Activated naive CD8-positive, alpha-beta T cell (primary cell): ENCODE data around the gene VDAC1.
"Not testable (repeated sequence)": the region's sequence is repeated elsewhere in the genome, so short reads cannot be mapped to it uniquely, and the experiment has no call there.

ENCODE experiments used
- H3K27ac Mint-ChIP-seq: one replicate; pipeline ENCODE4 v1.8.0; 2021; ENCODE audit warnings: mixed read lengths
- H3K27me3 Mint-ChIP-seq: one replicate; pipeline ENCODE4 v1.8.0; 2021; ENCODE audit warnings: mixed read lengths
- H3K36me3 Mint-ChIP-seq: one replicate; pipeline ENCODE4 v1.8.0; 2021; ENCODE audit warnings: mixed read lengths
- H3K4me1 Mint-ChIP-seq: one replicate; pipeline ENCODE4 v1.8.0; 2021; ENCODE audit warnings: low read depth, mixed read lengths
- H3K4me3 Mint-ChIP-seq: one replicate; pipeline ENCODE4 v1.8.0; 2021; ENCODE audit warnings: mild to moderate bottlenecking, mixed read lengths
- H3K9me3 Mint-ChIP-seq: one replicate; pipeline ENCODE4 v1.8.0; 2021; ENCODE audit warnings: low read depth, mixed read lengths

VDAC1 gene

GRCh38 chr5:133969654-133970324, 35.0 kb downstream of the VDAC1 start:
- Mint-ChIP-seq H3K4me3 (peak overlapping the region; percentile 97), H3K27me3 (no peaks in the 10 kb centered on the region), H3K9me3 (no peaks in the 10 kb centered on the region), H3K4me1 (peaks cover 45% of the 10 kb centered on the region), H3K36me3 (peaks cover 2% of the 10 kb centered on the region), H3K27ac (peak overlapping the region; percentile 92)

GRCh38 chr5:133968204-133968980, 36.4 kb downstream of the VDAC1 start, which contains the start of gene C5orf15:
TSS of gene C5orf15 (minus strand) at chr5:133968625. CDS start at chr5:133968584, 41 bp downstream.
- H3K27me3 Mint-ChIP-seq, result no peaks in the 10 kb centered on the region
- H3K4me3 Mint-ChIP-seq, result peak within 1 kb of the TSS; percentile 97
- peaks cover 3% of the 10 kb centered on the region for H3K9me3 Mint-ChIP-seq
- H3K36me3 Mint-ChIP-seq, result peaks cover 5% of the 10 kb centered on the region
- H3K4me1 Mint-ChIP-seq, result peaks cover 55% of the 10 kb centered on the region
- peak within 1 kb of the TSS; percentile 92 for H3K27ac Mint-ChIP-seq

GRCh38 chr5:133967698-133968203, 37.0 kb downstream of the VDAC1 start:
- no peaks in the 10 kb centered on the region for H3K27me3 Mint-ChIP-seq
- peak overlapping the region; percentile 97 for H3K4me3 Mint-ChIP-seq
- peaks cover 7% of the 10 kb centered on the region for H3K36me3 Mint-ChIP-seq
- peaks cover 61% of the 10 kb centered on the region for H3K4me1 Mint-ChIP-seq
- peak overlapping the region; percentile 92 for H3K27ac Mint-ChIP-seq
- peaks cover 5% of the 10 kb centered on the region for H3K9me3 Mint-ChIP-seq

- Mint-ChIP-seq H3K36me3 (peaks cover 11% of the 10 kb centered on the region), H3K27ac (peak overlapping the region; percentile 77), H3K4me1 (peaks cover 67% of the 10 kb centered on the region)
These were observed 37.7 kb downstream of the VDAC1 start for GRCh38 chr5:133967124-133967523.

GRCh38 chr5:133966090-133966489, 38.7 kb downstream of the VDAC1 start:
- H3K36me3 Mint-ChIP-seq, result peaks cover 11% of the 10 kb centered on the region
- no peak overlapping the region for H3K27ac Mint-ChIP-seq
- peaks cover 68% of the 10 kb centered on the region for H3K4me1 Mint-ChIP-seq
- H3K27me3 Mint-ChIP-seq, result no peaks in the 10 kb centered on the region
- H3K4me3 Mint-ChIP-seq, result peak overlapping the region; percentile 38
- peaks cover 5% of the 10 kb centered on the region for H3K9me3 Mint-ChIP-seq

More at GRCh38 chr5:133967124-133967523, 37.7 kb downstream of the VDAC1 start:
- no peaks in the 10 kb centered on the region for H3K27me3 Mint-ChIP-seq
- H3K9me3 Mint-ChIP-seq, result peaks cover 5% of the 10 kb centered on the region
- peak overlapping the region; percentile 97 for H3K4me3 Mint-ChIP-seq

- Mint-ChIP-seq H3K27me3 (no peaks in the 10 kb centered on the region), H3K36me3 (peaks cover 14% of the 10 kb centered on the region), H3K4me3 (peak overlapping the region; percentile 15)
These were observed 41.2 kb downstream of the VDAC1 start for GRCh38 chr5:133963493-133964128.

GRCh38 chr5:133962801-133963476, 41.8 kb downstream of the VDAC1 start:
- Mint-ChIP-seq H3K4me1 (peaks cover 68% of the 10 kb centered on the region), H3K36me3 (peaks cover 15% of the 10 kb centered on the region), H3K9me3 (peaks cover 5% of the 10 kb centered on the region), H3K4me3 (peak overlapping the region; percentile 15), H3K27ac (peak overlapping the region; percentile 81), H3K27me3 (no peaks in the 10 kb centered on the region)

More at GRCh38 chr5:133963493-133964128, 41.2 kb downstream of the VDAC1 start:
- Mint-ChIP-seq H3K27ac (peak overlapping the region; percentile 81), H3K4me1 (peaks cover 73% of the 10 kb centered on the region), H3K9me3 (peaks cover 5% of the 10 kb centered on the region)

- H3K27me3 Mint-ChIP-seq, result no peaks in the 10 kb centered on the region
- H3K4me3 Mint-ChIP-seq, result no peak overlapping the region
- H3K9me3 Mint-ChIP-seq, result peaks cover 5% of the 10 kb centered on the region
- peaks cover 67% of the 10 kb centered on the region for H3K4me1 Mint-ChIP-seq
- peak overlapping the region; percentile 81 for H3K27ac Mint-ChIP-seq
- H3K36me3 Mint-ChIP-seq, result peaks cover 17% of the 10 kb centered on the region
These were observed 42.6 kb downstream of the VDAC1 start for GRCh38 chr5:133962131-133962530.

GRCh38 chr5:133959643-133960042, 45.1 kb downstream of the VDAC1 start:
- Mint-ChIP-seq H3K4me1 (peaks cover 49% of the 10 kb centered on the region), H3K27me3 (no peaks in the 10 kb centered on the region), H3K4me3 (no peak overlapping the region), H3K9me3 (peaks cover 5% of the 10 kb centered on the region), H3K27ac (peak overlapping the region; percentile 72), H3K36me3 (peaks cover 15% of the 10 kb centered on the region)

GRCh38 chr5:133957591-133957990, 47.2 kb downstream of the VDAC1 start:
- peaks cover 14% of the 10 kb centered on the region for H3K36me3 Mint-ChIP-seq
- no peaks in the 10 kb centered on the region for H3K9me3 Mint-ChIP-seq
- peak overlapping the region; percentile 66 for H3K27ac Mint-ChIP-seq
- H3K4me3 Mint-ChIP-seq, result peak overlapping the region; percentile 42
- peaks cover 32% of the 10 kb centered on the region for H3K4me1 Mint-ChIP-seq
- no peaks in the 10 kb centered on the region for H3K27me3 Mint-ChIP-seq

GRCh38 chr5:133957080-133957479, 47.7 kb downstream of the VDAC1 start:
- no peaks in the 10 kb centered on the region for H3K27me3 Mint-ChIP-seq
- H3K4me1 Mint-ChIP-seq, result peaks cover 27% of the 10 kb centered on the region
- no peaks in the 10 kb centered on the region for H3K9me3 Mint-ChIP-seq
- H3K27ac Mint-ChIP-seq, result peak overlapping the region; percentile 66
- H3K36me3 Mint-ChIP-seq, result peaks cover 10% of the 10 kb centered on the region
- H3K4me3 Mint-ChIP-seq, result no peak overlapping the region

GRCh38 chr5:133956196-133956595, 48.6 kb downstream of the VDAC1 start:
- Mint-ChIP-seq H3K27ac (peak overlapping the region; percentile 34), H3K4me1 (peaks cover 27% of the 10 kb centered on the region), H3K36me3 (peaks cover 10% of the 10 kb centered on the region)
- not testable (repeated sequence) for H3K27me3 Mint-ChIP-seq, H3K9me3 Mint-ChIP-seq, H3K4me3 Mint-ChIP-seq

GRCh38 chr5:133953568-133954145, 51.1 kb downstream of the VDAC1 start:
- Mint-ChIP-seq H3K4me1 (peaks cover 8% of the 10 kb centered on the region), H3K36me3 (peaks cover 6% of the 10 kb centered on the region), H3K4me3 (no peak overlapping the region), H3K9me3 (no peaks in the 10 kb centered on the region), H3K27me3 (no peaks in the 10 kb centered on the region), H3K27ac (peak overlapping the region; percentile 54)
